ENCODE measurements around the gene ERCC4.
"Not testable (repeated sequence)": the region's sequence is repeated elsewhere in the genome, so short reads cannot be mapped to it uniquely, and the experiment has no call there.

ERCC4 gene
- total RNA-seq, result 11.3 to 23.8 (median 19.0) reads per million in 4 donors

DNA sequence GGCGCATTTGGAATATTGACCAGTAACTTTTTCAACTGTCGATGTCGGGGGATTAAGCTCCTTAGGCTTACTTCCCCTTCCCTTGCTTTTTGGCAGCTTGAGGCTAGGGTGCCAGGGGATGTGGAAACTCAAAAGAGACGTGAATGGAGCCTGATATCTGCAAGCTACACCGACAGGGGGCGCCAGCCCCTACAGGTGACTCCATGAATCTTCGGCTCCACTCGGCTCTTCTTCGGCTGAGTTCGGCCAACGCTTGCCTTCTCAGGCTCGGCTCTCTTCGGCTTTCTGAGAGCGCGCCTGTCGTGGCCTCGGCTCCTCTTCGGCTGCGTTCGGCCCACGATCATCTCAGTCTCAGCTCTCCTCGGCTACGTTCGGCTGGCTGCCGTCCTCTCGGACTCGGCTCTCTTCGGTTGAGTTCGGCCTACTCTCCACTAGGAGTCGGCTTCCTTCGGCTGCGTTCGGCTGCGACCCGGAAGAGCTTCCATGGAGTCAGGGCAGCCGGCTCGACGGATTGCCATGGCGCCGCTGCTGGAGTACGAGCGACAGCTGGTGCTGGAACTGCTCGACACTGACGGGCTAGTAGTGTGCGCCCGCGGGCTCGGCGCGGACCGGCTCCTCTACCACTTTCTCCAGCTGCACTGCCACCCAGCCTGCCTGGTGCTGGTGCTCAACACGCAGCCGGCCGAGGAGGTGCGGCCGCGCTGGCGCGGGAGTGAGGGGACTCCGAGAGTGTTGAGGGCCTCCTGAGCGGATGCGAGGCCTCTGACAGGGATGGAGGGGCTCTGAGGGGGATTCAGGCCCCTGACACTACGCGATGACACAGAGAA lies at the start of gene ERCC4:
Gene ERCC4 (plus strand): TSS at position 472 of the 827 bp plus-strand sequence. CDS start 12 bp downstream, at position 484.
- DNase-seq, result peak; percentile 97 to 99 (median 98)

DNA sequence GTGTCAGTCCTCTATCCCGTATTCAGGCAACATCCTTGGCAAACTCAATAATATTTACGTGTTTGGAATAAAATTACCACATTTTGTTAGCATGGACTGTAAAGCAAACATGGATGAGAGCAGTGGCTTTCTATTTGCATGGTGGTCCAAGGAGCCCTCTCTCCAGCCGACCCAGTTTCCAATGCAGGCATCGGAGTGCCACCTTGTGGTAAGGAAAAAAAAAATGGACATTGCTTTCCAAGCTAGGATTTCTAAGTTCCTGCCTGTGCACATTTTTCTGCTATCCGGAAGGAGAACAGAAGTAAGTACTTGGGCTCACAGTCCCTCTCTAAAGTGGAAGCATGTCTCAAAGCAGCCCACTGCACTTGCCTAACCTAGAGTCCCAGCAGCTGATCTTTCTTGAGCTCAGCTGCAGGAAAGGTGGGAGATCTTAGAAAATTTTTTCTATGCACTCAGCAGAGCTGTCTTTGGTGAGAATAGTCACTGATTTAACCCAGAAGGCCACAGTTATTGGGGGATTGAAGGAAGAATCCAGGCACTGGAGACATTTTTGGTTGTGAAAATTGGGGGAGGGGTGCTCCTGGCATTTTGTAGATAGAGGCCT lies 46.0 kb upstream of the ERCC4 start:
- DNase-seq, result no peak

- DNase-seq, result no peak
Measured at GRCh38 chr16:13875614-13876284, 44.2 kb upstream of the ERCC4 start.

DNA sequence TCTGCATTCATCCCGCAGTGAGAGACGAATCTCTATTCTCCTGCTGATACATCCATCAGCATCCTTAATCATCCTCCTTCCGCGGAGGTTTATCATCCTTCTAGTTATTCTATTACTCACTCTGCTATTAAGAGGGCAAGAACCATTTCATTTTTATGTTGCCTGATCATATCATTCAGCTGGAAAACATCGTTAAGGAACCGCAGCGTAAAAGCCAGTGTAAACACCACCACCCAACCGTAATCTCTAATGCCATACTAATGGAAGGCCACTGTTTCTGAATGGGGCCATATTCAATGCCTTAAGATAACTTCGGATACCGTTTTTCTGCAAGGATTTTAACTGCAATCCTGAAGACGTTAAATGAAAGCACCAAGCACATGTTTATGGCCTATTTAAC lies 36.7 kb upstream of the ERCC4 start:
- DNase-seq, result no peak

- DNase-seq, result no peak
Measured at GRCh38 chr16:13883881-13884280, 36.1 kb upstream of the ERCC4 start.

DNA sequence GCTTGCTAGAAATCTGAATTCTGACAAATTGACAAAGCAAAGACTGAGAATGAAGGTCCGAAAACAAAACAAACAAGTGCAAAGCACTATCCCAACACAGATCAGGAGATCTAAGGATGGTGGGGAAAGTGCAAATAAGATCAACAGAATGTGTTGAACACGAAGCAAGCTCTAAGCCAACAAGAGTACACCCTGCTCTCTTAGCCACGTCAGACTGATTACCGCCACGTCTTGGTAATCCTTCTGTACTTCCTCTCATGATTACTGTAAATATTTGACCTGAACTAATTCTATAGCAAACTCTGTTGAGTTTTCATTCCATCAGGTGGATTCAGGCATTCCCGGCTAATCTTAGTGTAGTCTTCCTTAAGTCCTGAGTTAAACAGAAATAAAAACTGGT lies 34.3 kb upstream of the ERCC4 start:
- no peak for DNase-seq

DNA sequence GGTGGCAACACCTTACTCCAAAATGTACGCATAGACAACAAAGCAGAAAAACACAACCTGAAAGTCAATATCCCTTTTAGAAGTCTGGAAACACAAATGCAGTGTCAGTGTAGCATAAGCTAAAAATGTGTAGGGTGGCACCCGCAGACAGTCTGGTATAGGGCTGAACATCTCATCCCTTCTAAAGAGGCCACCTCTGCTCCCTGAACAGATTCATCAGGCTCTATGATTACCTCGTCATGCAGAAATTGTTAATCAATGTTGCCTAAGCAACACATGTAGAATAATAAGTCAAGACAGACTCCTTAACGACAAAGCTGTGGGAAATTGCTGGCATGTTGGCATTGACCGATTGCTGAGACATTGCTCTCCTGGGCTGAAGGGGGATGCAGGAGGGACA lies 33.3 kb upstream of the ERCC4 start:
- DNase-seq, result no peak

DNA sequence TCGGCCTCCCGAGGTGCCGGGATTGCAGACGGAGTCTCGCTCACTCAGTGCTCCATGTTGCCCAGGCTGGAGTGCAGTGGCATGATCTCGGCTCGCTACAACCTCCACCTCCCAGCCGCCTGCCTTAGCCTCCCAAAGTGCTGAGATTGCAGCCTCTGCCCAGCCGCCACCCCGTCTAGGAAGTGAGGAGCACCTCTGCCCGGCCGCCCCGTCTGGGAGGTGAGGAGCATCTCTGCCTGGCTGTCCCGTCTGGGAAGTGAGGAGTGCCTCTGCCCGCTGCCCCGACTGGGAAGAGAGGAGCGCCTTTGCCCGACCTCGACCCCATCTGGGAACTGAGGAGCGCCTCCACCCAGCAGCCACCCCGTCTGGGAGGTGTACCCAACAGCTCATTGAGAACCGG lies 30.6 kb upstream of the ERCC4 start:
- not testable (repeated sequence) for DNase-seq

DNA sequence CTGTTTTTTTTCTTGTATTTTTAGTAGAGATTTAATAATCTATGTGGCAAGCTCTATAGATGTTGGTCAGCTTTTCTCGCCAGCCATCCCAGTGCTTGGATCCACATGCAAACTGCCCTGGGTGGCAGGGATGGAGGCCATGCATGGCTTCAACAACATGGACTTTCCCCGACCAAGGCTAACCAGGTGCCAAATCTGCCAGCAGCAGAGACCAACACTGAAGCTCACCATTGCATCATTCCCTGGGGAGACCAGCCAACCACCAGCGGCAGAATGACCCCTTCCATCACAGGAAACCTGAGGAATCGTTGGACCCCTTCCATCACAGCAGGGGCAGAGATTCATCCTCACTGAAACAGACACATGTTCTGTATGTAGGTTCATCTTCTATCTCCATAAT lies 27.7 kb upstream of the ERCC4 start:
- no peak for DNase-seq

DNA sequence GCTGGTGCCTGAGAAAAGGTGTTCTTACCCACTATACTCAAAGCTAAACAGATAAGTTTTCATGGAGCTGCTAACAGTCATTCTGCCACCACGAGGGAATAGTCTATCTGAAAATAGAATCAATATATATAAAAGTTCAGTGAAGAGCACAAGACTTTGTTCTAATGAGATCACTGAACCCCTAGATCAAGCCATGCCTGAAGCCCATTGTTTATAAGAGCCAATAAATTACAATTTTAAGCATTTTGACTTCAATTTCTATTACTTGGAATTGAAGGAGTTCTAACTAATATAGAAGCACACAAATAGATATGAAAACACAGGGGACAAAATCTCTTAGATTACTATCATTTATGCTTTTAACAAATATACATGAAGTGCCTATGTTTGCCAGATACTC lies 24.4 kb upstream of the ERCC4 start:
- no peak for DNase-seq

DNA sequence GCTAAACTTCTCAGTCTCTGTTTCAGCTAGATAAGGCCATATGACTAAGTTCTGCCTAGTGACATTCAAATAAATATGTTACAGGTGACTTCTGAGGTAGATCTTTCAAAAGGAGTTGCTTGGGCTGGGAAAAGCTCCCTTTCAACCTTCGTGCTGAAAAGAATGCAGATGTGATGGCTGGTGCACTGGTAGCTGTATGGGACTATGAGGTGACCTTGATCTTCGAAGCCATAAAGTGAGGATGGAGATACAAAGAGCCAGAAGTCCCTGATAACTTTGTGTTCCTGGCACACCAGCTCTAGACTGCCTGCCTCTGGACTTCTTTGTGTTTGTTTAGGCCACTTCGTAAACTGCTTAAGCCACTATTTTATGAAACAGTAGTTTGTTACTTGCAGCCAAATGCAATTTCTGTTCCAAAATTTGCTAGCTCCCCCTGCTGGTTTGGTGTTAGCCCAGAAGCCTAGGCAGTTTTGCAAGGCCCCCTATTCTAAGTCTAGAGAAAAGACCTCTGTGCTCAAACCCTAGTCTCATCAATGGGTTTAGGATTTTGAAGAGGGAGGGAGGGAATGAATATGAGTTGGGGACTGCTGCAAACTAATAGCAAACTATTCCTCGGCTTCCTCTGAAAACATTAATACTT lies 23.3 kb upstream of the ERCC4 start:
- DNase-seq, result no peak

- DNase-seq, result no peak
Measured at GRCh38 chr16:13897806-13898205, 22.1 kb upstream of the ERCC4 start.

GRCh38 chr16:13898233-13898632 lies 21.7 kb upstream of the ERCC4 start:
- no peak for DNase-seq

GRCh38 chr16:13902052-13902451 lies 17.9 kb upstream of the ERCC4 start:
- no peak for DNase-seq

- no peak for DNase-seq
Measured at GRCh38 chr16:13902677-13903076, 17.3 kb upstream of the ERCC4 start.

DNA sequence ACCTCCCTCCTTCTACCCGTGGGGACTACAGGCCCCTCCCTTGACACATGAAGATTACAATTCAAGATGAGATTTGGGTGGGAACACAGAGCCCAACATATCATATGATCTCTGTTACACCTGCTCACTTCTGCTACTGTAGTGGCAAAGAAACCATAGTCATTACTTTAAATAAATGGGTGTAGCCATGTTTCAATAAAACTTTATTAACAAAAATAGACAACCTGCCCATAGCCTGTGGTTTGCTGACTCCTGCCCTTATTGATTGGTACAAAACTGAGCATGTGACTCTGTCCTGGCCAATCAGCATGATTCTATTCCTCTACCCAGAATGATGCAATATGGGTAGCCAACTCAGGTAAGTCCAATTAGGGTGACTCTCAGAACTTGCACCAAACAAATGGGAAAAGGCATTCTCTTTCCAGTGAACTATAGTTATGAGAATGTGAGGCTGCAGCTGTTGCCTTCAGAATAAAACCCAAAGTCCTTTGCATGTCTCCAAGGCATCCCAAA lies 15.7 kb upstream of the ERCC4 start:
- no peak for DNase-seq

- not testable (repeated sequence) for DNase-seq
Measured at GRCh38 chr16:13904822-13905221, 15.1 kb upstream of the ERCC4 start.

GRCh38 chr16:13906168-13907089 lies 13.5 kb upstream of the ERCC4 start:
- DNase-seq, result no peak

- no peak for DNase-seq
Measured at GRCh38 chr16:13907431-13907830, 12.5 kb upstream of the ERCC4 start.

GRCh38 chr16:13909069-13909468 lies 10.9 kb upstream of the ERCC4 start:
- no peak for DNase-seq

- DNase-seq, result no peak
Measured at GRCh38 chr16:13909872-13910303, 10.1 kb upstream of the ERCC4 start.

DNA sequence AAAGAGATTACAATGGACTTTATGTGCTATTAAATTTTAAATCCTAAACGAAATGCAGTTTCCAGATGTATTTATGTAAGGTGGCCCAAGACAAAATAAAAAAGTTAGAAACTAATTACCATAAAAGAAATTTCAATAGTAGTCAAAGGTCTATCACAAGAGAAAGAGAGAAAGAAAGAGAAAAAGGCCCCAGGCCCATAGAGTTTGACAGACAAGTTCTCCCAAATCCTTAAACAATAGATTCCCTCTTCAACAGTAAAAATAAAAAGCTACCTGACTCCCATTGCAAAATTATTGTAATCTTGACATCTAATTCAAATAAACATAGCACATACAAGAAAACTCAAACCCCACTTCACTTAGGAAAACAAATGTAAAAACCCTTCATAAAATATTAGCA lies 8.6 kb upstream of the ERCC4 start:
- no peak for DNase-seq
